Activated CD4-positive, CD25-positive, alpha-beta regulatory T cell treated with anti-CD3 and anti-CD28 coated beads, Interleukin-2, amount 50 U/mL, for 16 hours (primary cell): Measurements from ENCODE around the gene FAP.

ENCODE experiments used
- DNase-seq: peaks from one replicate; pipeline ENCODE4 v3.0.0-alpha.2; 2020; ENCODE audit warnings: low read depth, low spot score

FAP gene

DNA sequence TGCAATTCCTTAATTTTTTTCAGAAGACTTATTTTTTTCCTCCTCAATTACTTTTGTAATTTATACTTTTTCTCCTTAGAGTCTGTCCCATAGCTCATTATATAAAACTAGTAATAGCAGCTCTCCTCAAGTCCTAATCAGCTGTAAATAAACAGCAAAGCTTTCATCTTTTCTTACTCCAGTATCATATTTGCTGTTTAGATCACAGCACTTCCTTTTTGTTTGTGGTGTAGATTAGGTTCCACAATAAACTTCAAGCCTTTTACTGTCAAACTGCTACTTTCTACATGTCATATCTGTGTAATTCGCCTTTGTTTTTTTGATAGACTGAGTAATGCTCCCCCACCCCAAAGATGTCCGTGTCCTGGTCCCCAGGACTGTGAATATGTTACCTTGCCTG, 116.7 kb downstream of the FAP start:
- no peak for DNase-seq

DNA sequence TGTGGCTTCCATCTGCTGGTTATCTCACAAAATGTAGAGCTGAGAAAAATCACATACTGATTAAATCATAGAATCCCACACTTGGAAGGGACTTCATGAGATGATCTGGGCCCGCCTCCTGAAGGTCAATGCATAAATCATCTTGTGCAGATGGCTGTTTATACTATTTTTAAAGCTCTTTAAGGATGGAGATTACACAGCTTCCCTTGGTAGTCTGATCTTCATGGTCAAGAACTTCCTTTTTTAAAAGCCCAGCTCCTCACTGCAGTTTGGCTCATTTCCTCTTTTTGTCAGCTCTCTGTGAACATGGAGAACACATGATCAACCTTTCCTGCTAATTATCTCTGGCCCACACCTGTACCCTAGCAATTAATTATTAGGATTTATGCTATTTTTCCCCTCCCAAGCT, 117.1 kb downstream of the FAP start:
- no peak for DNase-seq

DNA sequence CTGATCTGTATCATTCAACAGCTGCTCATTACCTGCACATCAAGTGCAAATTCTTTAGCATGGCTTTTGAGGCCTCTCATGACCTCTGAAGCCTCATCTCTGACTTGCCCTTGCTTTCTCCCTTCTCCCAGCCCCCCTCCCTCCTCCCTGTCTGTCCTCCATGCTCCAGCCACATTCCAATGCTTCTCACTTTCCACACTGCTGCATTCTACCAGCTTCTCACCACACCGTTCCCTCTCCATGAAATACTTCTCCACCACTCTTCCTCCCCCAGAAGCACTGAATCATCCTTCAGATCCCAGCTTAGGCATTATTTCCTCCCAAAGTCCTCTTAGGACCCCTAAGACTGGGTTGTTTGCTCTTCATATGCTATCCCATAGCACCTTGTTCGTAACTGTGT, 118.1 kb downstream of the FAP start:
- DNase-seq: no peak

DNA sequence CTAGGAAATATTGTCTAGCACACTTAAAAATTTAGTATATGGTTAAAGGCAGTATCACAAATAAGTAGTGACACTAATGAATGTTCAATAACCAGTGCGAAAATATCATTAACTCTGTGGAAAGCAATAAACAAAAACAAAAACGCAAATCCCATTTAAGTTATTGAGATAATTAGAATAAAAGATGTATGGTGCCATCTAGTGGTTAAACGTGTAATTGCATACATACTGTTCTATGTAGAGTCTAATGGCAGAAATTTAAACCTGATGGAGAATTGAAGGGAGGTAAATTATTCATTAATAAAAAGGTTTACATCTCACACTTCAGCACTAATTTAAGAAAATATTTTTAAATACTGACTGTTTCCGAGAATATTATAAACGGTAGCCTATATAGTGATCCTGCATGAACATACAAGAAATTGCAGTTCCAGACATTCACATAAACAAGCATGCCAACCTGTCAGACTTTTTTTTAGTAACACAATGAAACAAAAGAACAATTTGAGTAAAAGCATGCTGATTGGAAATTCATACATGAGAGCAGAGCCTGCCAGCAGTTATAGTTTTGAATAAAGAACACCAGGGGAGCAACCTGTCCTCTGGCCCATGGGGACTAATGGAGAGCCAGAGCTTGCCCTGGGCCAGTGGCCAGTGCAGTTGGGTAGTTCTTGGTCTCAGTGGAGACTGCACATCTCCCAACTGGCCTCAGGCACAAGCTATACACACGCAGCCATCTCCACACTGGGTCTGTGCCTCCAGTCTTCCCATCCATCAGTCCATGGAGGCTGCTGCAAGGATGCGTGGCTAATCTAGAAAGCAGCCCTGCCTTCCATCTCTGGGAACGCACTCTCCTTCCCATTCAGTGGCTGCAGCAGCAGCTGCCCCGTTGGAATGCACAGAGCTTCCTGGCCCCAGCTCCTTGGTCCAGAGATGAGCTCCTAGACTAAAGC, 119.2 kb downstream of the FAP start:
- no peak for DNase-seq
